Measurements from ENCODE around the gene SH3PXD2B.
A peak's percentile ranks its signal among the peaks of the same experiment; 100 is the strongest.

SH3PXD2B gene

GRCh38 chr5:172452398-172453205 lies 1.7 kb downstream of the SH3PXD2B start:
- DNase-seq = no peak

DNA sequence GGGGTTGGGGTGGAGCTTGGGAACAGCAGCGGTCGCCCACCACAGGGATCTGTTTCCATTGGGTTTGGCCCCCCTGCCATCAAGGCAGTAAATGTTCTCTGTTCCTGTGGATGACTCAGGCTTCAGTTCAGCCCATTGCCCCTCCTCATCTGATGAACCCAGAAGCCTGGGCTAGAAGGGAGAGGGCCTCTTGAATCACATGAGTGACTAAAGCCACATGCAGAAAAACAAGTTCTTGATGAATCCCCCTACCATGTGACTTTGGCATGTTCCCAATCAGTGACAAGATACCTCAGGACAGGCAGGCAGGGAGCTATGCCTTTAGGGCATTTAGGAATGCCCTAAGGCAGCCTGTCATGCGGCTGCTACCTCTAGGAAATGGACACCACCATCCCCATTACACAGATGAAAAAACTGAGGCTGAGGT lies 2.5 kb downstream of the SH3PXD2B start:
- DNase-seq = no peak

GRCh38 chr5:172450861-172451695 lies 3.2 kb downstream of the SH3PXD2B start:
- DNase-seq = peak; percentile 14

DNA sequence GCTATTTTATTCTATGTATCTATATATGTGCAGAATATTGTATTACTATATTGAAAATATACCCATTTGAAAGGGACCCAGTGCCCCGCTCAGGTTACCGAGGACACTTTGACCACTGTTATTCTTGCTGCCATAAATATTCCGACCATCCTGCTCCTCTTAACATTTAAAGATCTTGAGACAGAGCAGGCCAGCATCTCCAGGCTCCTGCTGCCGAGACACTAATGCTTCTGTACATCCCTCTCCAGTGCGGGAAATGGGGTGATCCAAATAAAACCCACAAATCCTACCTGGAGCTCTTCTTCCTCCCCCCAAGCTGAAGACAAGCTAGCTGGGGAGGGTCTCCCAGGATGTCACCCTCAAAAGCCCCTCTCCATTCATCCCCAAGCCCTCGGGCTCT lies 3.9 kb downstream of the SH3PXD2B start:
- no peak for DNase-seq

GRCh38 chr5:172448999-172449398 lies 5.3 kb downstream of the SH3PXD2B start:
- DNase-seq = no peak

DNA sequence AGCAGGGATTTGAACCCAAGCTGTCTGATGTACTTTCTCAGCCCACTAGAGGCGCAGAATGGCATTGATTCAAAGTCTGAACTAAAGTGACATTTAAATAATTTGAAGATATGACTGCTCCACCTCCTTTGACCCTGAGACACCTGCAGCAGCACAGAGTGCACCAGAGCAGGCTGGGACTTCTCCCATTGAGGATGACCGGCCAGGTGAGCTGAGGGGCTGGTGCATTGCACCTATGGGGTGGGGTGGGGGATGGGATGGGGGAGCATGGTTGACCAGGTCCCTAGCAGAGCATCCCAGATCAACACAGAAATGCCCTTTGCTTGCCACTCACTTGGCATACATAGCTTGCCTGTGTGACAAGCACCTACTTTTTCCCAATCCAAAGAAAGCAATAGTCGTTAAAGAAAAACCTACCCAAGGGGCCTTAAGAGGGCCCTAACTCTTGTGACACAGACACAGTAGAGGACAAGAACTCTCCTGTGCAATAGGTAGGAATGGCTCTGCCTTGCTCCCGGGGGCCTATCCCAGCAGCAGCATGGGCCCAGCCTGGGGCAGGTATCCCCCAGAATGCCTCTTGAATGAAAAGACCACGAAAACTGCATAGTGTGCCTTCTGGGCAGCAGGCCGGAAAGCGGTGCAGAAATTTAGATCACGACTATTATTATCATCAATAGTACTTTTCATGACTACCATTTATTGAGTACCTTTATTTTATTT lies 6.5 kb downstream of the SH3PXD2B start:
- no peak for DNase-seq

- DNase-seq = no peak
Measured at GRCh38 chr5:172446336-172447051, 7.8 kb downstream of the SH3PXD2B start.

DNA sequence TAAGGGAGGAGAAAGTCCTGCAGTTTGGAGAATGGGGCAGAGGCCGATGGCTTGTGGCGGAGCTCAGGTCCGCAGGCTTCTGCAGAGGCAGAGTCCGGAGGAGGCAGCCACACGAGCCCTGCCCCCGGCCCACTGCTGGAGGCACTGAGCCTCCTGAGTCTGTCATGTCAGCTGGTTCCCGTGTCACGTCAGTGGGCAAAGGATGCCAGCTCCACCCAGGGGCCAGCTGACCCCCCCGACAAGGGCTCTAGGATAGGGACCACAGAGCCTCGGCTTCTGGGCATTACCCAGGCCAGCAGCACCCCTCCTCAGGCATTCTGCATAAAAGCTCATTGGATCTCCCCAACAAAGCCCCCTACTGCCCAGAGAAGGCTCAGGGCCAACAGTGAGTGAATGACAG lies 8.5 kb downstream of the SH3PXD2B start:
- DNase-seq = no peak

DNA sequence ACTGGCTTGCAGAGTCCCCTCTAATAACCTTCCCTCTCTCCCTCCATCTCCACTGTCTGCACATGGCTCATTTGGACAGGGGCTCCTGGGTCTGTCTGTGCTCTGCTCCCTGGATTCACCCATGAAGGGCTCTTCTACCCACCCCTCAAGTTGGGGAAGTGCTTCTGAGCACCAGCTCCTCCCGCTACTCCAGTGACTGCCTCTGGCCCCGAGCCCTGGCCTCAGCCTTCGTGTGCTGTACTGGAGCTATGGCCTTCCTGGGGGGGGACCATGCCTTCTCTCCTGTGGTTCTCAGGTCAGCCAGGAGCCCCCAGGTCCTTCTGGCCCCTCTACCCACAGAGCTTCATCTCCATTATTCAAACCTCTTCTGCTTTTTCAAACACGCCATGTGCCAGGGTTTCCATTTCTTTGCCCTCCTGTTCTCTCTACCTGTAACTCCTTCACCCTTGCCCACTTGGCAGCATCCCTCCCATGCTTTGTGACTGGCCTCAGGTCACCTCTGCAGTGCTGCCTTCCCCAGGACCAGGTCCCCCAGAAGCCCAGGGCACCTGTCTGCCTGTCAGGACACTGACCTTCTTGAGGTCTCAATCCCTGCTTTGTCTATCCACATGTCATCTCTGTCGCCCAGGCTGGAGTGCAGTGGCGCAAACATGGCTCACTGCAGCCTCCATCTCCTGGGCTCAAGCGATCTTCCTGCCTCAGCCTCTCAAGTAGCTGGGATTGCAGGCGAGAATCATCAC lies 9.5 kb downstream of the SH3PXD2B start:
- no peak for DNase-seq

- no peak for DNase-seq
Measured at GRCh38 chr5:172444110-172444510, 10.2 kb downstream of the SH3PXD2B start.

DNA sequence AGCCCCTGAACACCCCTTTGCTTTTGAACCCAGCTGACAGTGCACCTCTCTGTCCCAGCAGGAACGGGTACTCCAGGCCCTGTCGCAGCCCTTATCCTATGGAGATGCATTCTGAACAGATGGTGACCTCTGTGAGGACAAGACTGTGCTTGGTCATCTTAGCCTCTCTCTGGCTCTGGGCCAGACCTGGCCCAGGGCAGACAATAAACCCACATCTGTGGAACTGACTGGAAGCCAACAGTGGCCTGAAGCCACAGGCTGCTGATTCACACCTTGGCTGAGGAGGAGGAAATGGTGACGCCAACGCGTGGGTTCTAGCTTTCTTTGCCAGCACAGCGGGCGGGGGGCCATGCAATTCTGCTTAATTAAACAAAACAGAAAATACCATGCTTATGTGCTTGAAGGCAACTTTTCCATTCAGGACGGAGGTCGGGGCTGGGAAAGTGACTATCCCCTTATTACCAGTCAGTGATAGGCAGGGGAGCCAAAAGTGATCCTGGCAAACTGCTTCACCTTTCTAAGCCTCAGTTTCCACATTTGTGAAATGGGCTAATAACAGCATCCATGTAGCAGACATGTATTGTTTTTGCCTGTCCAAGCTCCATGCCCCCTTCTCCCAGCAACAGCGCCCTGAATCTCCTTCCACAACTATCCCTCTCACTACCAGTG lies 10.8 kb downstream of the SH3PXD2B start:
- no peak for DNase-seq

DNA sequence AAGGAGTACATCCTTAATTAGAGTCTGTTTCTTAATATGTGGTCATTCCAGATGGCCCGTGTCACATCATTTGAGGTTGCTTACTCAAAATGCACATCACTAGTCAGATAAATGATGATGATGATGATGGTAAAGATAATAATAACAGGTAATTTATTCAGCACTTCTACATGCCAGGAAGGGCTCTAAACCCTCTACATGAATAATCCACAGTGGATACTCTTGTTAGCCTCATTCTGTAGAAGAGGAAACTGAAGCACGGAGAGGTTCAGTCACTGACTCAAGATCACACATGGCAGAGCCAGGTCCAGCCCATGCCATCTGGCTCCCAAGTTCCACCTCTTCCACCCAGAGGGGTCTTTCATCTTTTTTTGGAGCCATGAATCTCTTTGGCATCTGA lies 11.7 kb downstream of the SH3PXD2B start:
- no peak for DNase-seq

DNA sequence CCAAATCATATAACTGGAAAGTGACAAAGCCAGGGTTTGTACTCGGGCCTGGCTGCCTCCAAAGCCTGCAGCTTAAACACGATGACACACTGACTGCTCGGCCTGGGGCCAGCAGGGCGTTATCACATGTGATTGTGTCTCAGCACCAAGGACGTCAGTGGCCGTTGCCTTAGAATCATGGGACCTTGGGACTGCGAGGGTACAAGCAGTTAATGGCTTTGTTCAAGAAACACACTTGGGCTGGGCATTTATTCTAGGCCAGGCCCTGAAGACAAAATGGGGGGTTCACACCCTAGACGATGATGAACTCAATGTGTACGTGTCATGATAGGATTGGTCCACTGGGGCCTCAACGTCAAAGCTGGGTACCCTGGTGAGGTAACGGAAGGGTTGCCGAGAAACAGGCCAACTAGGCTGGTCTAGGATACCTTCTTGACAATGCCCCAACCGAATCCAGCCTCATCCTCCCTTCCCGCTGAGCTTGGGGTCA lies 13.0 kb downstream of the SH3PXD2B start:
- DNase-seq = no peak

DNA sequence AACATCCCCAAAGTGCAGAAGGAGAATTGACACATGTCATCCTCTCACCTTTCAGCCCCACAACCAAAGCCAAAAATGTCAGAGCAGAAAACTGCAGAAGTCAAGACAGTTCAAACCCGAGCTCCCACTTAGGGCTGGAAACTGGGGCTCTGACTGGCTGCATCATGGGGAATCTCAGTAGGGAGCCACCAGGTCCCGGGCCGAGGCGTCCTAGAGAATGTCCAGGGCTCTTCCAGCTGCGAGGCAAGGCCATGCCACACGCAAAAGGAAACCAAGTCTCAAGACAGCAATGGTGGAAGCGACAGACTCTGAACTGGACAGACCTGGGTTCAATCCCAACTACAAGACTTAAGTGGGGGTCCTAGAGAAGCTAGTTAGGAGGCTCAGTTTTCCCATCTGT lies 13.8 kb downstream of the SH3PXD2B start:
- DNase-seq = no peak

- no peak for DNase-seq
Measured at GRCh38 chr5:172439785-172440477, 14.4 kb downstream of the SH3PXD2B start.

DNA sequence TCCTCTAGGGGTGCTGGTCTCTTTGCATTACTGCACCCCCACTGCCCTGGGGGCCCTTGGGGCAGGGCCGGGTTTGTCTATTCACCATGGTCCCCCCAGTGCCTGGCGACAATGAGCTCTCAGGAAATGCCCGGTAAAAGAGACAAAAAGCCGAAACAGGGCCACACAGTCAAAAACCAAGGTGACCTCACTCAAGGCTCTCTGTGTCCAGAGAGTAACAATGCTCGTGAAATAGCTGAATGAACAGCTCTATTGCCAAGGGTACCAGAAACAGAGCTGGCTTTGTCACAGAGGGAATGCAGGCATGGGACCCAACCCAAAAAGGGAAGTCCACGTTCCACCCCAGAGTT lies 16.0 kb downstream of the SH3PXD2B start:
- no peak for DNase-seq

GRCh38 chr5:172437445-172438318 lies 16.6 kb downstream of the SH3PXD2B start:
- no peak for DNase-seq

DNA sequence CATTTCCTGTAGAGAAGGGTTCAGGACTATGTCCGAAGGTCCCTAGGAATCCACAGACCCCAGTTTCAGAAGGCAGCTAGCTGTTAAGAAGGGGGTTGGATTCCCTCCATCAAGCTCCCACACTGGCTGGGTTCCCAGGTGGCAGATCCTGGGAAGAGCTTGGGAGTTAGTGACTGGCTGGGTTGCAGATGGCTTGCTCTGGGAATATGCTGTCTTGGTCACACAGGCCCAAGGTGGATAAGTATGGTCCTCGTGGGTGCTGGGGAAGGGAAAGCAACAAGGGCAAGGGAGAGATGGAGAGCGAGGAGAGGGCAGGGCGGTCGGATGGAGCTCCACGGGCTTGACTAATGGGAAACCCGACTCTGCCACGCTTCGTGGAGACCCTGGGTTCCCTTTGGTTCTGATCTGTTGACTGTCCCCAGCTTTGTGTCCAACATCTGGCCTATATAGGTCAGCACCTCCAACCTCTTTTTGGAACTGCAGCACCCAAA lies 17.4 kb downstream of the SH3PXD2B start:
- no peak for DNase-seq
